Smooth muscle cell (in vitro differentiated cells): ENCODE data around the gene SCNN1A. TPM values are rescaled to one million over a fixed set of nuclear protein-coding genes. Genes with fewer than 3 reads are reported as not detected.

Experiments
- DNase-seq: peaks from one replicate; lab custom pipeline; 2025; ENCODE audit not compliant: unreplicated experiment; lab: John Stamatoyannopoulos, UW
- H2AFZ ChIP-seq: fragments of 200-600 bp; sonication (generic); 2 replicates; pipeline ENCODE4 v1.6.0; 2016; ENCODE audit warnings: antibody characterized with exemption, low read depth, mild to moderate bottlenecking
- H3F3A ChIP-seq: fragments of 200-600 bp; sonication (generic); 2 replicates; pipeline ENCODE4 v1.6.0; 2017; ENCODE audit warnings: antibody characterized with exemption, low read depth
- H3K27ac ChIP-seq: fragments of 200-600 bp; sonication (generic); 2 replicates; pipeline ENCODE4 v1.5.1; 2016; ENCODE audit warnings: low read depth, mild to moderate bottlenecking
- H3K27me3 ChIP-seq: fragments of 200-600 bp; sonication (generic); 2 replicates; pipeline ENCODE4 v1.6.1; 2016; ENCODE audit warnings: low read depth, mild to moderate bottlenecking
- H3K36me3 ChIP-seq: fragments of 200-600 bp; sonication (generic); 2 replicates; pipeline ENCODE4 v1.5.1; 2016; ENCODE audit warnings: low read depth
- H3K4me1 ChIP-seq: fragments of 200-600 bp; sonication (generic); 2 replicates; pipeline ENCODE4 v1.5.1; 2016; ENCODE audit warnings: low read depth
- H3K4me2 ChIP-seq: fragments of 200-600 bp; sonication (generic); 2 replicates; pipeline ENCODE4 v1.6.0; 2016; ENCODE audit warnings: mild to moderate bottlenecking
- H3K4me3 ChIP-seq: fragments of 200-600 bp; sonication (generic); 2 replicates; pipeline ENCODE4 v1.5.1; 2016; ENCODE audit warnings: mild to moderate bottlenecking
- H3K79me2 ChIP-seq: fragments of 200-600 bp; sonication (generic); 2 replicates; pipeline ENCODE4 v1.6.0; 2016; ENCODE audit warnings: low read depth, mild to moderate bottlenecking
- H3K9ac ChIP-seq: fragments of 200-600 bp; sonication (generic); 2 replicates; pipeline ENCODE4 v1.6.0; 2016; ENCODE audit warnings: low read depth
- H3K9me3 ChIP-seq: fragments of 200-600 bp; sonication (generic); replicated peaks from 2 replicates; pipeline ENCODE4 v1.5.1; 2016; ENCODE audit warnings: low read depth
- H4K20me1 ChIP-seq: fragments of 200-600 bp; sonication (generic); 2 replicates; pipeline ENCODE4 v1.6.0; 2016; ENCODE audit warnings: low read depth
- WGBS: methylation state at CpG from one replicate; pipeline ENCODE4 v1.1.7; 2016; ENCODE audit warnings: low lambda C conversion rate; 5-methylcytosine and 5-hydroxymethylcytosine counted together
- polyA plus RNA-seq: library from polyadenylated mRNA; unstranded; fragments of >200 nt; fragmentation: Nextera tagmentation; extraction: Ambion mirVana; gene quantifications from 2 replicates; pipeline ENCODE4 v1.2.1, GENCODE V29; 2016
- total RNA-seq: library from RNA; depleted of rRNA; stranded (reverse); fragments of >200 nt; gene quantifications from 2 replicates; pipeline ENCODE4 v1.2.3, GENCODE V29; 2014
- TF ChIP-seq, protein P1 (sequence below): fragments of 200-600 bp; sonication (generic); IDR thresholded peaks from 2 replicates; pipeline ENCODE4 v1.5.1; 2017; ENCODE audit warnings: borderline replicate concordance, mild to moderate bottlenecking, antibody characterized with exemption; ENCODE audit not compliant: insufficient read depth, poor library complexity, severe bottlenecking

SCNN1A gene
- total and polyA plus RNA-seq, 2 experiments from 2014 or later, result 0.57 to 1.3 TPM

DNA sequence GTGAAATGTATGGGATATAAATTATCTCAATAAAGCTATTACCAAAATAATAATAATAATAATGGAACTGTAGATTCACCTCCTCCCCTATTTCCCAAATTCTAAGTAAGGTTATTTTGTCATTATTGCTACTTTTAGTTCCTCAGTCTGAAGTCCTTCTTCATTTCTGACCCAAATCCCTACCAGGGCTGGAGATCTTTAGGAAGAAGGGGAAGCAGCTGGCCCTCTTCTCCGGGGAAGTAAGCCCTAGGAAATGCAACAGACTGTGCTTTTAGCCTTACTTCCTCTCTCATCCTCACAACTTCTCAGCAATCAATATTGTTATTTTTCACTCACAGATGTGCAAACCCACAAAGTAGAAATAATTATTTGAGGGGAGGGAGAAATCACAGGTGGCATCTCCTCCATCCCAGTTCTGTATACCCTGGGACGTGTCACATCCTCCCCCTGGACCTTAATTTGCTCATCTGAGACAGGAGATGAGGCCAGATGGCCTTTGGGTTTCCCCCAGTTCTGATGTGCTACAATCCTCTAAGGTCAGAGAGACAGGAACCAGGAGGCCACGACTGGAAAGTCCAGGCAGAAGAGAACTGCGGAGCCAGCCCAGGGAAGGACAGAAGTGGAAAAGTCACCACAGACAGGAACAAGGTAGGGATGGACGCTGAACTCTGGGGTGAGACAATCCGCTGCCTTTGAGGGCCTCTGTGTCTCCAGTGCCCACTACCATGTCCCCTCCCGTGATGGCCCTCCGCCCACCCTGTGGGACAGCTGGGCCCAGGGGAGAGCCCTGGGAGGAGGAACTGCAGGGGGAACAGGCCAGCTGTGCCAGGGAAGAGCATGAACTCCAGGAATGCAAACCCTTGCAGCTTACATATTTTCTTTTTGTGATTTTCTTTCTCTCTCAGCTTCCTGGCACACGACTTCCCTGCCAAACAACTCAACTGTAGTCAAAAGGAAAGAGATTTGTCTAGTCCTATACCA, 22.9 kb downstream of the SCNN1A start:
- no peak overlapping the region for H3K27ac ChIP-seq
- H3K4me3 ChIP-seq, result no peak overlapping the region
- no peaks in the 10 kb centered on the region for H3K4me1 ChIP-seq
- DNase-seq, result no peak
- H3K9me3 ChIP-seq, result no peaks in the 10 kb centered on the region
- no peaks in the 10 kb centered on the region for H3K79me2 ChIP-seq
- no peak overlapping the region for H2AFZ ChIP-seq
- no peaks in the 10 kb centered on the region for H3K36me3 ChIP-seq
- H3K9ac ChIP-seq, result no peak overlapping the region
- TF ChIP-seq, protein P1, sequence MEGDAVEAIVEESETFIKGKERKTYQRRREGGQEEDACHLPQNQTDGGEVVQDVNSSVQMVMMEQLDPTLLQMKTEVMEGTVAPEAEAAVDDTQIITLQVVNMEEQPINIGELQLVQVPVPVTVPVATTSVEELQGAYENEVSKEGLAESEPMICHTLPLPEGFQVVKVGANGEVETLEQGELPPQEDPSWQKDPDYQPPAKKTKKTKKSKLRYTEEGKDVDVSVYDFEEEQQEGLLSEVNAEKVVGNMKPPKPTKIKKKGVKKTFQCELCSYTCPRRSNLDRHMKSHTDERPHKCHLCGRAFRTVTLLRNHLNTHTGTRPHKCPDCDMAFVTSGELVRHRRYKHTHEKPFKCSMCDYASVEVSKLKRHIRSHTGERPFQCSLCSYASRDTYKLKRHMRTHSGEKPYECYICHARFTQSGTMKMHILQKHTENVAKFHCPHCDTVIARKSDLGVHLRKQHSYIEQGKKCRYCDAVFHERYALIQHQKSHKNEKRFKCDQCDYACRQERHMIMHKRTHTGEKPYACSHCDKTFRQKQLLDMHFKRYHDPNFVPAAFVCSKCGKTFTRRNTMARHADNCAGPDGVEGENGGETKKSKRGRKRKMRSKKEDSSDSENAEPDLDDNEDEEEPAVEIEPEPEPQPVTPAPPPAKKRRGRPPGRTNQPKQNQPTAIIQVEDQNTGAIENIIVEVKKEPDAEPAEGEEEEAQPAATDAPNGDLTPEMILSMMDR, result no peak
- WGBS, result 72% methylated on average over 9 of the region's 9 CpGs
- H3F3A ChIP-seq, result no peaks in the 10 kb centered on the region
- H4K20me1 ChIP-seq, result no peaks in the 10 kb centered on the region
- no peaks in the 10 kb centered on the region for H3K27me3 ChIP-seq
- no peak overlapping the region for H3K4me2 ChIP-seq

DNA sequence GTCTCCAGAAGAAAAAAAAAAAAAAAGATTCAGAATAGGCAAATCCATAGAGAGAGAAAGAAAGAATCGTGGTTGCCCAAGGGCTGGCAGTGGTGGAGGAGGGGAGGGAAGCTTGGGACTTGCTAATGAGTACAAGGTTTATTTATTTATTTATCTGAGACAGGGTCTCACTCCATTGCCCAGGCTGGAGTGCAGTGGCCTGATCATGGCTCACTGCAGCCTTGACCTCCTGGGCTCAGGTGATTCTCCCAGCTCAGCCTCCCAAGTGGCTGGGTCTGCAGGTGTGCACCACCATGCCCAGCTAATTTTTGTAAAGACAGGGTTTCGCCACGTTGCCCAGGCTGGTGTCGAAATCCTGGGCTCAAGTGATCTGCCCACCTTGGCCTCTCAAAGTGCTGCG, 23.7 kb downstream of the SCNN1A start:
- Histone ChIP-seq H4K20me1 (no peaks in the 10 kb centered on the region), H3K27me3 (no peaks in the 10 kb centered on the region), H2AFZ (no peak overlapping the region), H3K9me3 (no peaks in the 10 kb centered on the region), H3K4me1 (no peaks in the 10 kb centered on the region), H3F3A (no peaks in the 10 kb centered on the region), H3K9ac (no peak overlapping the region), H3K4me3 (no peak overlapping the region), H3K79me2 (no peaks in the 10 kb centered on the region), H3K36me3 (no peaks in the 10 kb centered on the region), H3K4me2 (no peak overlapping the region), H3K27ac (no peak overlapping the region)
- 89% methylated on average over 5 of the region's 5 CpGs for WGBS
- DNase-seq, result no peak
- TF ChIP-seq, protein P1, result no peak

DNA sequence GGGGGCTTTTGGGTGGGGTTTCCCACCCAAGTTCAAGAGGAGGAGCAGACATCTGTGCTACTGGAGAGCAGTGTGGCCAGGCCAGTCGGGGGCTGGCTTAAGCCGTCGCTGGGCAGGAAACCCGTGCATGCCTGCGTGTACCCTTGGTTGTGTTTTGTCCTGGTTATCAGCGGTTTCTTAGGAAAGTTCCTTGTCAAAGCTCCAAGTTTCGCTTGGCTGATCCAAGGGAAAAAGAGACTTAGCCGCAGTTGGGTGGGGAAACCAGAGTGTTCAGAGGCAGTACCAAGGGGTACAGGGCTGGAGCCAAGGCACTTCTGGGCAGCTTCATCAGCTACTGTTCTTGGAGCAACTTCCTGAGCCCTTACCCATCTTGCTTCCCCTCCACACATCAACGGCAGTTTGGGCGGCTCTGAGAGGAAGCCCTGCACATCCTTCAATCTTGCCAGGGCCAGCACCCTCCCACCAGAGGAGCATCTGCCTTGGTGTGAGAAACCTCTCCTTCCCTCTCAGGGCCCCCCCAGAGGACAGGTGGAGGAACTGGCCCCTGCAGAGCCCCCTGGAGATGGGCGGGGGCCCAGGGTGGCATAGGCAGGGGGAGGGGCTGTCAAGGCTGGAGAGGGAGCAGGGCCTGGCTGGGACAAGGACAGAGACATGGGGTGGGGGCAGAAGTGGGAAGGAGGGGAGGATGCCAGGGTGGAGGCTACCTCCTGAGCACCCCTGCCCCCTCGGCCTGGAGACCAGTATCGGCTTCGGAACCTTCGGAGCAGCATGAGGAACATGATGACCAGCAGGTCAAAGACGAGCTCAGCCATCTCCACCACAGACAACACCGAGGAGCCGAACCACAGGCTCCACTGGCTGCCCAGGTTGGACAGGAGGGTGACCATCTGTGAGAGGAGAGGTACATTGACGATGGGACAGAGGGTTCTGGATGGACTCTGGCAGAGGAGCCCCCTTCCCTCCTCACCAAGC, 27.7 kb downstream of the SCNN1A start:
- Histone ChIP-seq H3K27me3 (no peaks in the 10 kb centered on the region), H3K27ac (no peak overlapping the region), H3K4me3 (no peak overlapping the region), H3K79me2 (no peaks in the 10 kb centered on the region), H3K4me1 (peaks cover 10% of the 10 kb centered on the region), H3K9me3 (no peaks in the 10 kb centered on the region), H4K20me1 (no peaks in the 10 kb centered on the region), H3K4me2 (no peak overlapping the region), H3K36me3 (no peaks in the 10 kb centered on the region), H3K9ac (no peak overlapping the region), H3F3A (peaks cover 8% of the 10 kb centered on the region), H2AFZ (peak overlapping the region; percentile 30)
- TF ChIP-seq, protein P1, result no peak
- DNase-seq, result no peak
- WGBS, result 75% methylated on average over 19 of the region's 19 CpGs
